AG09319 (cell line): ENCODE measurements around the gene TOMM70.
"Not testable (repeated sequence)": the region's sequence is repeated elsewhere in the genome, so short reads cannot be mapped to it uniquely, and the experiment has no call there.

Experiments used
- DNase-seq: peaks from one replicate; pipeline ENCODE4 v3.0.0-alpha.2; 2010; ENCODE audit warnings: low read depth; ENCODE audit errors: extremely low read depth
- TF ChIP-seq, protein P1 (sequence below): IDR thresholded peaks from 2 replicates; pipeline ENCODE4 v1.5.1; 2011; ENCODE audit warnings: low read depth, mild to moderate bottlenecking, inconsistent platforms, low read length, moderate library complexity

The TOMM70 gene

DNA sequence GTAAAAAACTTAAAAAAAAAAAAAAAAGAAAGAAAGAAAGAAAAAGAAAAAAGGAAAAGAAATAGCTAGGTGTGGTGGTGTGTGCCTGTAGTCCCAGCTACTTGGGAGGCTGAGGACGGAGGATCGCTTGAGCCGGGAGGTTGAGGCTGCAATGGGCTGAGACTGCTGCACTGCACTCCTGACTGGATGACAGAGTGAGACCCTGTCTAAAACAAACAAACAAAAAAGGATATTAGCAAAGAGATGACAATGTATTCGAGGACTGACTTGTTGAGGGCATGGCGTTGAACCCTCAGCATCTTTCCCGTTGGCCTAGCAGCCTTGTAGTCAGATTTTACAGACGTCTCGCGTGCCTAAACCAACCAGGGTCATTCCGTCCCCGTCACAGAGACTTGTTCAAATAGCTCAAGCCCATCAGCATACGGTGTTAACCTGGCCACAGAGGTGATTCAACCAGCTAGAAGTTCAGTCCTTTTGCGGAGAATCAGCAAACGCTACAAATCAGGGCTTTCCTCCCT is 66.9 kb downstream of the TOMM70 start:
- TF ChIP-seq, protein P1, sequence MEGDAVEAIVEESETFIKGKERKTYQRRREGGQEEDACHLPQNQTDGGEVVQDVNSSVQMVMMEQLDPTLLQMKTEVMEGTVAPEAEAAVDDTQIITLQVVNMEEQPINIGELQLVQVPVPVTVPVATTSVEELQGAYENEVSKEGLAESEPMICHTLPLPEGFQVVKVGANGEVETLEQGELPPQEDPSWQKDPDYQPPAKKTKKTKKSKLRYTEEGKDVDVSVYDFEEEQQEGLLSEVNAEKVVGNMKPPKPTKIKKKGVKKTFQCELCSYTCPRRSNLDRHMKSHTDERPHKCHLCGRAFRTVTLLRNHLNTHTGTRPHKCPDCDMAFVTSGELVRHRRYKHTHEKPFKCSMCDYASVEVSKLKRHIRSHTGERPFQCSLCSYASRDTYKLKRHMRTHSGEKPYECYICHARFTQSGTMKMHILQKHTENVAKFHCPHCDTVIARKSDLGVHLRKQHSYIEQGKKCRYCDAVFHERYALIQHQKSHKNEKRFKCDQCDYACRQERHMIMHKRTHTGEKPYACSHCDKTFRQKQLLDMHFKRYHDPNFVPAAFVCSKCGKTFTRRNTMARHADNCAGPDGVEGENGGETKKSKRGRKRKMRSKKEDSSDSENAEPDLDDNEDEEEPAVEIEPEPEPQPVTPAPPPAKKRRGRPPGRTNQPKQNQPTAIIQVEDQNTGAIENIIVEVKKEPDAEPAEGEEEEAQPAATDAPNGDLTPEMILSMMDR = no peak
- DNase-seq = no peak

DNA sequence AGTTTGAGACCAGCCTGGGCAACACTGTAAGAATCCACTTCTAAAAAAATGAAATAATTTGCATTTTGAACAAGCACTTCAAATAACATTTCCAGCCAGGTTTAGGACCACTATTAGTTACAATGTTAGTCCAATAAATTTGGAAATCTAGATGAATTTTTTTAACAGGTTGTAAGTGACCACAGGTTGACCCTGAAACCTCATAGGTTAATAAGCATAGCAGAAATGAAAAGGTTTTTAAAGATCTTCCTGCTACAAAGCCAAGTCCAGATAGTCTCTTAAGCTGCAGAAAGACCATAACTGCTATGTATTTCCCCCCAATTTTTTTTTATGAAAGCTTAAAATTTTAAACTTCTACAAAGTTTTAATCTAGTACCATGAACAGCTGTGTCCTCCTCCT is 67.8 kb downstream of the TOMM70 start:
- TF ChIP-seq, protein P1 = no peak
- DNase-seq = no peak

DNA sequence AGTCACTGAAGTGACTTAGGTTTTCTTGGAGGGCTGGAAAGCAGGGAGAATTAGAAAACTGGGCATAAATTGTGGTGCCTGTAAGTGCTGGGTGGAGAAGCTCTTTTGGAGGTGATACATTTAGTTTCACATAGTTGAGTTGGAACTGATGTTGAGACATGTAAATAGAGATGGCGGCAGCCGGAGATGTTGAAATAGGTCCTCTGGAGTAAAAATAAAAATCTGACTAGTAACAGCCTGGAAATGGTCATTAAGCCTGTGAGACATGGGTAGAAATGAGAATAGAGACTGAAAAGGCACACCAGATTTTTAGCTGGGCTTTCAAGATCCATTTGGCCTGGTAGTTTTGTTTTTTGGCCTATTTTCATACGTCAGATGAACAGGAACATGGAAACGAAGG is 69.2 kb downstream of the TOMM70 start:
- TF ChIP-seq, protein P1 = no peak
- no peak for DNase-seq

DNA sequence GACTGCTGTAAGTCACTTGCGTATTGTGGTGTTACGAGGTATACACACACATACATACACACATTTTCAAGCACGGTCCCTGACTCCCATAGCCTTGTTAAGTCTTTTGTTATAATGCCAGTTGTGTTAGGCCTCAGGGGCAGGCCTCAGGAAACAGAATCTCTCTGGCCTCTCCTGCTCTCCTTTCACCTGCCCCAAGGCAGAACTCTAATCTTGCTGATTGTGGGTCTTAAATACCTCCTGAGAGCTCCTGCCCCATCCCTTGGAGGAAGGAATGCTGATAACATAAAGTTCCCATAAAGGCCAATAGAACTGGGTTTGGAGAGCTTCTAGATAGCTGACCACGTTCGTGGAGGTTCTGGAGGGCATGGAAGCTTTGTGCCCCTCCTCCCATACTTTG is 70.2 kb downstream of the TOMM70 start:
- TF ChIP-seq, protein P1 = no peak
- no peak for DNase-seq

DNA sequence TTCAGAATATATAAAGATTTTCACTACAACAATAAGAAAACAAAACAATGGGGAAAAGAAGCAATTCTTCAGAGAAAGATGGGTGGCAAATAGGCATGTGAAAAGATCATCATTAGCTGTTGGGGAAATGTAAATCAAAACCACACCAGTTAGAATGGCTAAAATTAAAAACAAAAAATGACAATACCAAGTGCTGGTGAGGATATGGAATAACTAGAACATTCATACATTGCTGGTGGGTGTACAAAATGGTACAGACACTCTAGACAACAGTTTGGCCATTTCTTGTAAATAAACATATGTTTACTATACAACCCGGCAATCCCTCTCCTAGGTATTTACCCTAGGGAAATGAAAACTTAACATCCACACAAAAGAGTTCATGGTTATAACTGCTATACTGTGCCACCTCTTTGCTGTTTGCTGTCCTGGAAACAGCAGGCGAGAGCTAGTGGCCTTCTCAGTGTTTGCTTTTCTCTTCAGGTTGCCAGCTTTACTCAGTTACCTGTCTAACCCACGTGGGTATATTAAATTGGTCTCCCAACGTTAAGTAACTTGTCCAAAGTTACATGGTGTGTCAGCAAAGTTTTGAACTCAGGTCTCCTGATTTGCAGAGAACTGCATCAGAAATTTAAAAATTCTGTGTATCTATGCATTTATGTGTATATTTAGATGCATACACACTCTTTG is 70.9 kb downstream of the TOMM70 start:
- TF ChIP-seq, protein P1 = no peak
- DNase-seq = no peak

DNA sequence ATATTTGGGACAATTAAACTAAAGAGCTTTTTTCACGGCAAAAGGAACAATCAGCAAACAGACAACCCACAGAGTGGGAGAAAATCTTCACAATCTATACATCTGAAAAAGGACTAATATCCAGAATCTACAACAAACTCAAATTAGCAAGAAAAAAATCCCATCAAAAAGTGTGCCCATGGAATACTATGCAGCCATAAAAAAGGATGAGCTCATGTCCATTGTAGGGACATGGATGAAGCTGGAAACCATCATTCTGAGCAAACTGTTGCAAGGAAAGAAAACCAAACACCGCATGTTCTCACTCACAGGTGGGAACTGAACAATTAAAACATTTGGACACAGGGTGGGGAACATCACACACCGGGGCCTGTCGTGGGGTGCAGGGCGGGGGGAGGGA is 73.5 kb downstream of the TOMM70 start:
- DNase-seq = not testable (repeated sequence)

DNA sequence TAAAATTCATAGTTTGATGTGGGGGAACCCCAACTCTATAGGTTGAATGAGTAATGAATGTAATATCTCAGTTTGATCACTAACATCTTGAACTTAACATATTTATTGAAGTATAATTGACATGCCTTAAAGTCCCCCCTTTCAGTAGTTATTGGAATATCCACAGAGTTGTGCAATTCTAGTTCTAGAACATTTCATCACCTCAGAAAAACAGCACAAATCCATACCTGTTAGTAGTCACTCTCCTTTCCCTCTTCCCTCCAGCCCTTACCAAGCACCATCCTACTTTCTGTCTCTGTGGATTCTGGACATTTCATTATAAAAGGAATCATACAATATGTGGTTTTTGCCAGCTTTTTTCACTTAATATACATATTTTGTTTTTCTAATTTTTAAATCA is 75.1 kb downstream of the TOMM70 start:
- TF ChIP-seq, protein P1 = no peak
- DNase-seq = no peak

DNA sequence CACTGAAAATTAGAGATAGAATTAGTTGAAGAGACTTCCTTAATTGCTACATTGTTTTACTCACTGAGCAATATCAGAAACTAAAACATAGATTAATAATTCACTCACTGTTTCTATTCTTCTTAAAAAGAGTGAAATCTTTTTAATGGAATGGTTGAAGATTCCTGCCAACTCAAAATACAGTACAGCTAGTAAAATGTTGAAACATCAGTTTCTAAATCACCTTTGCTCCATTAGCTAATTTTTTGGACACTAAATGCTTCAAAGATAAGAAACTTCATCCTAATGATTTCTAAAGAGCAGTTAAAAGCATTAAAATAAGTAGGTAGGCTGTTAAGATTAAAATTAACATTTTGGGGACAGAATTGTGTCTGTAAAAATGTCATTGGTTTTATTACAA is 76.8 kb downstream of the TOMM70 start:
- TF ChIP-seq, protein P1 = no peak
- DNase-seq = no peak
